ENCODE data around the gene TBR1.

DNA sequence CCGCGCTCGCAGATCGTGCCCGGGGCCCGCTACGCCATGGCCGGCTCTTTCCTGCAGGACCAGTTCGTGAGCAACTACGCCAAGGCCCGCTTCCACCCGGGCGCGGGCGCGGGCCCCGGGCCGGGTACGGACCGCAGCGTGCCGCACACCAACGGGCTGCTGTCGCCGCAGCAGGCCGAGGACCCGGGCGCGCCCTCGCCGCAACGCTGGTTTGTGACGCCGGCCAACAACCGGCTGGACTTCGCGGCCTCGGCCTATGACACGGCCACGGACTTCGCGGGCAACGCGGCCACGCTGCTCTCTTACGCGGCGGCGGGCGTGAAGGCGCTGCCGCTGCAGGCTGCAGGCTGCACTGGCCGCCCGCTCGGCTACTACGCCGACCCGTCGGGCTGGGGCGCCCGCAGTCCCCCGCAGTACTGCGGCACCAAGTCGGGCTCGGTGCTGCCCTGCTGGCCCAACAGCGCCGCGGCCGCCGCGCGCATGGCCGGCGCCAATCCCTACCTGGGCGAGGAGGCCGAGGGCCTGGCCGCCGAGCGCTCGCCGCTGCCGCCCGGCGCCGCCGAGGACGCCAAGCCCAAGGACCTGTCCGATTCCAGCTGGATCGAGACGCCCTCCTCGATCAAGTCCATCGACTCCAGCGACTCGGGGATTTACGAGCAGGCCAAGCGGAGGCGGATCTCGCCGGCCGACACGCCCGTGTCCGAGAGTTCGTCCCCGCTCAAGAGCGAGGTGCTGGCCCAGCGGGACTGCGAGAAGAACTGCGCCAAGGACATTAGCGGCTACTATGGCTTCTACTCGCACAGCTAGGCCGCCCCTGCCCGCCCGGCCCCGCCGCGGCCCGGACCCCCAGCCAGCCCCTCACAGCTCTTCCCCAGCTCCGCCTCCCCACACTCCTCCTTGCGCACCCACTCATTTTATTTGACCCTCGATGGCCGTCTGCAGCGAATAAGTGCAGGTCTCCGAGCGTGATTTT, 7.6 kb downstream of the TBR1 start:
- TF ChIP-seq, protein P1, sequence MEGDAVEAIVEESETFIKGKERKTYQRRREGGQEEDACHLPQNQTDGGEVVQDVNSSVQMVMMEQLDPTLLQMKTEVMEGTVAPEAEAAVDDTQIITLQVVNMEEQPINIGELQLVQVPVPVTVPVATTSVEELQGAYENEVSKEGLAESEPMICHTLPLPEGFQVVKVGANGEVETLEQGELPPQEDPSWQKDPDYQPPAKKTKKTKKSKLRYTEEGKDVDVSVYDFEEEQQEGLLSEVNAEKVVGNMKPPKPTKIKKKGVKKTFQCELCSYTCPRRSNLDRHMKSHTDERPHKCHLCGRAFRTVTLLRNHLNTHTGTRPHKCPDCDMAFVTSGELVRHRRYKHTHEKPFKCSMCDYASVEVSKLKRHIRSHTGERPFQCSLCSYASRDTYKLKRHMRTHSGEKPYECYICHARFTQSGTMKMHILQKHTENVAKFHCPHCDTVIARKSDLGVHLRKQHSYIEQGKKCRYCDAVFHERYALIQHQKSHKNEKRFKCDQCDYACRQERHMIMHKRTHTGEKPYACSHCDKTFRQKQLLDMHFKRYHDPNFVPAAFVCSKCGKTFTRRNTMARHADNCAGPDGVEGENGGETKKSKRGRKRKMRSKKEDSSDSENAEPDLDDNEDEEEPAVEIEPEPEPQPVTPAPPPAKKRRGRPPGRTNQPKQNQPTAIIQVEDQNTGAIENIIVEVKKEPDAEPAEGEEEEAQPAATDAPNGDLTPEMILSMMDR (IDR thresholded peaks at IDR 0.05) = no peak
- no peak for TF ChIP-seq POLR2A (IDR thresholded peaks at IDR 0.05)
